NCI-H2171 treated with DMSO at 0.1 percent for 48 hours (cell line): ENCODE data around the gene ELFN2.
A peak's percentile ranks its signal among the peaks of the same experiment; 100 is the strongest.
"Not testable (repeated sequence)": the region's sequence is repeated elsewhere in the genome, so short reads cannot be mapped to it uniquely, and the experiment has no call there.

Experiments used
- DNase-seq: peaks from one replicate; lab custom pipeline; 2025; lab: John Stamatoyannopoulos, UW

The ELFN2 gene

DNA sequence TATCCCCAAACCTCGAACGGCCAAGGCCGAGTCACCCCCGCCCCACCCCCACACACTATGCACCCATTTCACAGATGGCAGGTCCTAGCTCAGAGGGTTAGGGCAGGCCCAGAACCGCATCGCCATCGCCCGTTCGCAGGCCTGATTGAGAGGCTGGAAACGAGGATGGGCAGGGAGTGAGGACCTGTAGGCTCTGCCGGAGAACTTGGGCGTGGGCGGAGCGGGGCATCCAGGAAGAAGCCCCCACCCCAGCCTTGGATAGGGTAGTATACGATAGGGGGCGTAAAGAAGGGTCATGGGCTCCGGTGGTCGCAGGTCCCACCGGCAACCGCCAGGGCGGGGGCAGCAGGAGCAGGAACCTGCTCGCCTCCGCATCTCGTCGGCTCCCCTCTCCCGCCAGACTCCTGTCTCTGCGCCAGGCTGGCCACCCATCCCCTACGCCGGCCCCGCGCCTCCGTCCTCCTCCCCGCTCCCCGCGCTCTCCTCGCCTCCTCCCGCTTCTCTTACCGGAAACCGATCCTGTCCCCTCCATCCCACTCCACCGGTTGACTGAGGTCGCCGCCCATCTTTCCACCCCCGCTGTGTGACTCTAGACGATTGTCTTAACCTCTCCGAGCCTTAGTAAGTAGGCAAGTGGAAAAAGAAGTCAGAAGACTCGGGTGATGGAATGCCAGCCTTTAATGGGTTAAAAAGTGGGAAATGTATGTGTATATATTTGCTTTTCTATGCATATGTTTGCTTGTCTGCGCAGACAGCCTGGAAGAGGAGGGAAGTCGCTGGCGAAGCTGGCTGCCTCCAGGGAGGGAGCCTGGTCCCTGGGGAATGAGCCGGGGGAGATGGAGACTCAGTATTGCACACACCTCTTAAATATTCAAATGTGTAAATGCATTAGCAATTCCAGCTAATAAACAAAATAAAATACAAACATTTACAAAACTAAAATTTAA, 92.1 kb downstream of the ELFN2 start:
- DNase-seq, result peak; percentile 92

DNA sequence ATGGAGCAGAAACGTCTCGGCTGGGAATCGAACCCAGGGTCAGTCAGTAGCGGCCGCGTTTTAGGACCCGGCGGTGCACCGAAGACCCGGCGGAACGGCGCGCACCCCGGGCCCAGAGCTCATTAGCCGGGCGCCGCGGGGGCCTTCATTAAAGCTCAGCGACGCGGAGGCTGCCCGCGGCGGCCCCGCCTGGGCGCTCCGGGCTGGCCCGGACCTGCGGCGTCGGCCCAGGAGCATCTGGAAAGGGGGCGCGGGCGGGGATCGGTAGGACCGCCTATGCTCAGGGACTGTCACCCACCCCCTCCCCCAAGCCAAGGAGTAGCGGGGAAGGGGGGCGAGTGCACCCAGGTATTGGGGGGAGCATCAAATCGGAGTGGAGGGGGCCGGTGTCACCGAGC, 92.8 kb downstream of the ELFN2 start:
- peak; percentile 75 for DNase-seq

DNA sequence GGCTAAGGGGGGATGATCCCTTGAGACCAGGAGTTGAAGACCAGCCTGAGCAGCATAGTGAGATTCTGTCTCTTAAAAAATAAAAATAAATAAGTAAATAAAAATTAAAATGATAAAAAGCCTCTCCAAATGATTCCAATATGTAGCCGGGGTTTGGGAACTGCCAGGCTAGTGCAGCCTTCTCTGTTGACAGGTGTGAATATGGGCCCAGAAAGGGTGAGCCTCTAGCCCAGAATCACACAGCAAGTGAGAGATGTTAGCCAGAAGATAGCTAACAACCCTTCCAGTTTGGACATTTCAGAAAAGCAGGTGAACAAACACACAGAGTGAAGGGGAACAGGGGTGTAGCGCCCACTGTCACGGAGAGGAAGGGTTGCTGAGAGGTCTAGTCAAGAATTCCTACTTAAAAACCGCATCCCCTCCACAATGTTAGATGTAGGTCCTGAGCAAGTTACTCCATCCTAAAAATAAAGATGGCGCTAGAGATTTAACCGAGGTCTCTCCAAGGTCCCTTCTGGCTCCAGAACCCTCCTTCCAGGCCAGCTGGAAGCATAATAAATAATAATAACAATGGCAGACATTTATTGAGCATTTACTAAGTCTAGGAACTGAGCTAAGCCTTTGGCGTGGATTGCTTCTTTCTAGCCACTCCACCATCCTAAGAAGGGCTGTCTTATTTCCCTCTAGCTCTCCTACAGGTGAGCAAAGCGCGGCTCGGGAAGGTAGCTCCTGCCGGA, 93.4 kb downstream of the ELFN2 start:
- DNase-seq, result peak; percentile 57

DNA sequence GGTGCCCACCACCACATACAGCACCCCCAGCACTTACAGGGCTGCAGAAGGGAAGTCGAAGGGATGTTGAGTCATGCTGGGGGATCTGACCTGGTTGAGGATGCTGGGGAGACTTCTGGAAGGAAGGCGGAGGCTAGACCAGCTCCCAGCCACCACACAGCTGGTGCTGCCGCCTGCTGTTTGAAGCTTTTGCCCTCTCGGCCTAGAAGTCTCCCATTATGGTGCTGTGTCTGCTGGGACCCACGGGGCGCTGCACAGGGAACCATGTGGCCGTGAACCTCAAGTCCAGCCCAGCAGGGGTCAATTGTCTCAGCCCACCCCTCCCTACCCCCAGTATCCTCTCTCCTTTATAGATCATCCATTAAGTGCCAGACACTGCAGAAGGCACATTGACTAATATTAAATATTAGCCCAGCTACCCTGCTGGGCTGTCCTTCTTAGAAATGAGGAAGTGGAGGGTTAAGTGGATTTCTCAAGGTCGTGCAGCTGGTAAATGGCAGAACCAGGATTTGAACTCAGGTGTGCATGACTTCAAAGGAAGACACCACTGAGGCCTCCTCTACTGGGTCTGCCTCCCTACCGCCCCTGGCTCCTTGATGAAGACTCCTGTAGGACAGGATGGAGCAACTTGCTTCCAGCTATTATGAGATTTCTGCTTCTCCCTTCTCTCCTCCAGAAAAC, 95.3 kb downstream of the ELFN2 start:
- DNase-seq, result no peak

DNA sequence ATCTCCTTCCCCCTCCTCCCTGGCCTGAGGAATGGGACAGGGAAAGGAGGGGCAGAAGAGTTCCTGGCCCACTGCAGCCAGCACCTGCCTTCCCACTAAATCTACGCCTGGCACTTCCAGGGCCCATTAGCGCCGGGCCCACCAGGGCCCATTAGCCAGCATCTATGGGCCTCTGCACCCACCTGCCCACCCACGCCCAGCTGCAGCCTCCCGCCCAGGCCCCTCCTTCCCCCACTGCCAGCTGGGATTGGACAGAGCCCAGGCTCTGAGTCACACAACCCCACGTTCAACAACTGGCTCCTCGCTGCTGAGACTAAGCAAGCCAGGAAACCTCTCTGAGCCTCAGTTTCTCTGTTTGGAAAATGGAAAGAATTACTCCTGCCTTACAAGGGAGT, 96.2 kb downstream of the ELFN2 start:
- peak; percentile 64 for DNase-seq

DNA sequence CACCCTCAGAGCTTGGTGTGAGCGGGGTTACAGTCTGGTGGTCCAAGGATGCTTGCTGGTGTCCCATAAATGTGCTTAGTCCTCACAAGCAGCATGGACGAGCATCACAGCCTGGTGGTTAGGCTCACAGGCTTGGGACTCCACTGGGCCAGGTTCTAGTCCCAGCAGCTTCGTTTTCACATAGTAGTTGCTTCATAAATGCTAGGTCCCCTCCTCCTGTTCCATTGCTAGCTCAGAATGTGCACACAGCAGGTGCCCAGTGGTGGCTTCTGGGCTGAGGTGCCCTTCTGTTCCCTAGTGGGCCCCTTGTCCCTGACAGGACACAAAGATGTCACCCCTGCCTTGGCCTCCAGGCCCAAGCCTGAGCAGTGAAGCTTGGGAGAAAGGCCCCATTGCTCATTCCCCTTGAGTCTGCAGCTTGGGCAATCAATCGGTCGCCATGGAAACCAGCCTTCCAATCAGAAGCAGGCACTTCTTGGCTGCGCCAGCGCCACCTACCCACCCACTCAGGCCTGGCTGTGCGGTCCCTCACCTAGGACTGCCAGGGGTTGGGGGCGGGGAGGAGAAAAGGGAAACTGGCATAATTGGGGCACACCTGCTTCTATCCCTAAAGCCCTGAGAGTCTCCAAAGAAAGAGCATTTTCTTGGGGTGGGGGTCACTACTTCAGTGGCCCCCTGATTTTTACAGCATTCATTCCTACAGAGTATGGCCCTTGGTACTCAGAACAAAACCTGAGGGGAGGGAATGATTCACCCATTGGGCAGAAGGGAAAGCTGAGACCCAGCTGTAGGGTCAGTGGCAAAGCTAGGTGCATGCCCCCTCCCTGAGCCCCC, 96.9 kb downstream of the ELFN2 start:
- peak; percentile 65 for DNase-seq

DNA sequence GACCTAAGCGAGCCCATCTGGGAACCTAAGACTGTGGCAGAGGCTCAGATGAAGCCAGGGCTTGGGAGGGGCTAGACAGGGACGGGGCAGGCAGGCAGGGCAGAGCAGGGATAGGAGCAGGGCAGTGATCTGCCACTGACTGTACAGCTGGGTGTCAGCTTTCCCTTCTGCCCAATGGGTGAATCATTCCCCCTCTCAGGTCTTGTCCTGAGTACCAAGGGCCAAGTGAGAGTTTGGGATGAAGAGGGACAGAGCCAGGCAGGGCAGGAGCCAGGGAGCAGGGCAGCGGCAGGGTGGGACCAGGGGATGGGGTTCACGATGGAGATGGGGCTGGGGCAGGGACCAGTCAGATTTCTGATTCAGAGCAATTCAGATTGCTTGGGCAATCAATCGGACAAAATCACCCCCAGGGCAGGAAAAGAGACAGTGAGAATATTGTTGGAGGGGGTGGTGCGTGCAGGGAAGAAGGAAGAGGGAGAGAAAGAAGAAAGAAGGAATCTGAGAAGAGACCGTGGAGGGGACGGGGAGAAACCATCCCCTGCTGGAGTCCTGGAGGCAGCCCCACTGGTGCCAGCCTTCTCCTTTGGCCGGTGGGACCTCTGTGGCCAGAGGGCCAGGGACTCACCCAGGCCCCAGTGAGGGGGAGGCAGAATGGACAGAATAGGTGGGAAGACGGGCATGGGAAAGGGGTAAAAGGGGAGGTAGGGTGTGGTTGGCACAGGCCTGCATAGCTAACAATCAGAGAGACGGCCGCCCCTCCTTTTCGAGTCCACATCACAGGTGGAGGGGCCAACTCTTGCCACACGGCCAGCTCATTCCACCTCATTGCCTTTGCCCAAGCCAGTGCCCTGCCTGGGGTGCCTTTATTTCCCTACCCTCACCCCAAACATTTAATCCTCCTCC, 97.8 kb downstream of the ELFN2 start:
- peak; percentile 25 for DNase-seq

DNA sequence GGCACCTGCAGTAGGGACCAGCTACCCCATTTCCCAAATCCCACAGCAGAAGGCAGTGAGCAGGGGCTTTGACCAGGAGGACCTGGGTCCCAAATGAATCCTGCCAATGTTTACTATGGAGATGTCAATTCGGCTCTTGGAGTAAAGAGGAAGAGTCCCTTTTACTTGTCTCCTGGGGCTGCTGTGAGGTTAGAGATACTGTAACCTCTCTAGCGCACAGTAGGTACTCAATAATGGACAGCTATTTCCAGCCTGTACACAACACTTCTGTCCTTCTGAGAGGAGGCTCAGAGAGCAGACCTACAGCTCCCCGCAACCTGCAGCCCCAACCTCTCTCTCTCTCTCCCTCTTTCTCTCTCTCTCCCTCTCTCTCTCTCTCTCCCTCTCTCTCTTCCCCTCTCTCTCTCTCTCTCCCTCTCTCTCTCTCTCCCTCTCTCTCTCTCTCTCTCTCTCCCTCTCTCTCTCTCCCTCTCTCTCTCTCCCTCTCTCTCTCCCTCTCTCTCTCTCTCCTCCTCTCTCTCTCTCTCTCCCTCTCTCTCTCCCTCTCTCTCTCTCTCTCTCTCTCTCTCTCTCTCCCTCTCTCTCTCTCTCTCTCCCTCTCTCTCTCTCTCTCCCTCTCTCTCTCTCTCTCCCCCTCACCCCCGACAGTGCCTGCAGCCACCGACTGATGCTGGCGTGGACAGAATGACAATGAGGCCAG, 98.6 kb downstream of the ELFN2 start:
- not testable (repeated sequence) for DNase-seq

DNA sequence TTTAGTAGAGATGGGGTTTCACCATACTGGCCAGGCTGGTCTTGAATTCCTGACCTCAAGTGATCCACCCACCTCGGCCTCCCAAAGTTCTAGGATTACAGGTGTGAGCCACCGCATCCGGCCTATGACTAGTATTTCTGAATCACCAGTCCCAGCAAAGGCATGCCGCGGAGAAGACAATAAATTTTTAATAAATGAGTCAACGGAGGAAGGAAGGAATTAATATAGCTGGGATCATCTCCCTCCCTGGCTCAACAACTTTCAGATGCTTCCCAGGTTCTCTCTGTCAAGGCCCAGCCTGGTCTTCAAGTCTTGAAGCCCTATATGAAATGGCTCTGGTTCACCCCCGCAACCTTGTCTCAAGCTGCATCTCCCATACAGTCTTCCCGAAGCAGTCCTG, 99.3 kb downstream of the ELFN2 start:
- no peak for DNase-seq

DNA sequence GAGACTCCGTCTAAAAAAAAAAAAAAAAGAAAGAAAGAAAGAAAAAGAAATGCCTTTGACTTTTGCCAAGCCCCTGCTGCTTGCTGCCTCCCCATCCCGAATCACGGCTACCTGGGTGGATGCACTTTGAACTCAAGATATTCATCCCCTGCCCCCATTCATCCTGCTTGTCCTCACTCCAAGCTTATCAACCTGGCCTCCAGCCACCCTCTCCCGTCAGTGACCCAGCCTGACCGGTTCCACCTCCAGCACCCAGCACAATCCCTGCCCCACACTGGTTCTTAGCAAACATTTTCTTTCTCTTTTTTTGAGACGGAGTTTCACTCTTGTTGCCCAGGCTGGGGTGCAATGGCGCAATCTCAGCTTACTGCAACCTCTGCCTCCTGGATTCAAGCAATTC, 100.6 kb downstream of the ELFN2 start:
- DNase-seq, result no peak

DNA sequence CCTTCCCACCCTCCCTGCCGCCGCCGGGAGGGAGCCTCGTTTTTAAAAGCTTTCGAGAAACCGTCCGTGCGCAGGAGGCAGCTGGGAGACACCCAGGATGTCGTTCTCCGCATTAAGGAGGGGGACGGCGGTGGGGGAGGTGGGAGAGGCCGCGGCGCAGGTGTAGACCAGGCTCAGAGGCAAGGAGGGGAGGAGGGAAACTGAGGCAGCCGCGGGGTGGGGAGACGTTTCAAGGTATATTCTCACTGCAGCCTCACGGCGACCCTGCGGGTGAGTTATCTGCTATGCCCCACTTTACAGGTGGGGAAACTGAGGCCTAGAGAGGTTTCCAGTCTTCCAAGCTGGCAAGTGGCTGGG, 102.3 kb downstream of the ELFN2 start:
- DNase-seq, result no peak

DNA sequence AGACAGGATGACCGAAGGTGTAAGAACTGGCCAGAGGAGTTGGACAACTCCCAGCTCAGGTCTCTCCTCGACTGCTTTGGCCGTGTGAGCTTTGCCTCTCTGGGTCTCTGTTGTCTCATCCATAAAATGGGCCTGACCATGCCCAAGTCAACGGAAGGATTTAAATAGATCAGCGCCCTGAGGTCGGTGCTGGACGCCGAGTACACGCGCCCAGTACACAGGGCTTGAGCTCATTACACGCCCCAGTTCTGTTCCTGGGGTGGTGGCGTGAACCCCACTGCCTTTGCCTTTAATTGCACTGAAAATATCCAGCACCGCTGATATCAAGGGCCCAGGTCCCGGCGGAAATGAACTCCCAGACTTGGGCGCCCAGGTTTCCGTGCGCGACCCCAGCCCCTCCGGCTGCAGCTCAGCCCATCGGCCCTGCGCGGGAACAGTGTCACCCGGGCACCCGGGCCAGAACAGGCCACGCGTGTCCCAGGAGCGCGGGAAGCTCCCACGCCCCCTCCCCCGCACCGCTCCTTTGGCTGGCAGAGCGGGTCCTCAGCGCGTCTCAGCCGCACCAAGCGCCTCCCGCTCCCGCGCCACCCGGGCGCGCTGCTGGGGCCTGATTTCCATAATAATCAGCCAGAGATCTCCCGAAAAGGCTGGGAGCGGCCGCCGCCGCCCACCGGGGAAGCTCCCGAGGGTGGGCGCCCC, 102.8 kb downstream of the ELFN2 start:
- DNase-seq, result no peak

DNA sequence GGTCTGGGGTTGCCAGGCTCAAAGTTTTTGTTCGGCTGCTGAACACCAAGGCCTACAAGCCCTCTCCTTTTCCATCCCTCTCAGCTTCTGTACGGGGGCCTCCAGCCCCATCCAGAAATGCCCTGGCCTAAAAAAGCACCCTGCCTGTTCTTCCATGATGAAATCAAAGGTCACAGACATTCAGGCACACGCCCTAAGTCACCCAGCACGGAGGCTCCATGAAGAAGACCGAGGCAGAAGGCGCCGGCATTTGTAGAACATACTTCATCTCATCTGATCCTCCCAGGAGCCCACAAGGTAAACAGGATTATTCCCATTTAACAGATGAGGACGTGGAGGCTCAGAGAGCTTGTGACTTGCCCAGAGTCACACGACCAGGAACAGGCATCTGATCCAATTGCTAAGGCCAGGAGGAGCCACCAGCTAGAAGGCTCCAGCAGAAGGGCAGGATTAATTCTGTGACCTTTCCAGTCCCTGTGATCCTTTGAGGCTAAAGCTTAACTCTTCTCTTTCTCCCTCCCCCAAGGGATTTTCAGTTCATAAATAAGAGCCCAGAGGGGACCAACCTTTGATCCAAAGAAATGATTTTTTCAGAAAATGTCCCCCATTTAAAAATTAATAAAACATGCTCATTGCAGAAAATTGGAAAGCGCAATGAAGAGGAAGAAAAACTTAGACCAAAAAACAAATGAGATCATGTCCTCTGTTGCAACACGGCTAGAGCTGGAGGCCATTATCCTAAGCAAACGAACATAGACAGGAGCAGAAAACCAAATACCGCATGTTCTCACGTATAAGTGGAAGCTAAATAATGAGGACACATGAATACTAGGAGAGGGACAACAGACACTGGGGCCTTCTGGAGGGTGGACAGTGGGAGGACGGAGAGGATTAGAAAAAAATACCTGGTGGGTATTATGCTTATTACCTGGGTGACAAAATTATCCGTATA, 106.3 kb downstream of the ELFN2 start:
- no peak for DNase-seq

DNA sequence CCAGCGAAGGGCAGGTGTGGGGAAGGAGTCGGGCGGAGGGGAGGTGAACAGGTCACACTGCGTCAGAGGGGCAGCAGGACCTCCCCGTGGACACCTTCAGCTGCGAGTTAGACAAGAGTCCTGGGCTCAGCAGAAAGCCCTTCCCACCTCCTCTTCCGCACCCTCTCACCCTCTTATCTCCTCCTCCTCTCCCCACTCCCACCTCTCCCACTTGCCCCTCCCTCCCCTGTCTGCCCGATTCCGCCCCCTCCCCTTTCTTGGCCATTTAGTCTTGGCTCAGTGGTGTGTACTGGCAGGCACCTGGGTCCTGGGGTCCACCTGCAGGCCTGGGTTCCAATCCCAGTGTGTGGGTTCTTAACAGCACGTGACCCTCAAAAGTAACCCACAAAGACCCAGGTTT, 107.8 kb downstream of the ELFN2 start:
- no peak for DNase-seq

DNA sequence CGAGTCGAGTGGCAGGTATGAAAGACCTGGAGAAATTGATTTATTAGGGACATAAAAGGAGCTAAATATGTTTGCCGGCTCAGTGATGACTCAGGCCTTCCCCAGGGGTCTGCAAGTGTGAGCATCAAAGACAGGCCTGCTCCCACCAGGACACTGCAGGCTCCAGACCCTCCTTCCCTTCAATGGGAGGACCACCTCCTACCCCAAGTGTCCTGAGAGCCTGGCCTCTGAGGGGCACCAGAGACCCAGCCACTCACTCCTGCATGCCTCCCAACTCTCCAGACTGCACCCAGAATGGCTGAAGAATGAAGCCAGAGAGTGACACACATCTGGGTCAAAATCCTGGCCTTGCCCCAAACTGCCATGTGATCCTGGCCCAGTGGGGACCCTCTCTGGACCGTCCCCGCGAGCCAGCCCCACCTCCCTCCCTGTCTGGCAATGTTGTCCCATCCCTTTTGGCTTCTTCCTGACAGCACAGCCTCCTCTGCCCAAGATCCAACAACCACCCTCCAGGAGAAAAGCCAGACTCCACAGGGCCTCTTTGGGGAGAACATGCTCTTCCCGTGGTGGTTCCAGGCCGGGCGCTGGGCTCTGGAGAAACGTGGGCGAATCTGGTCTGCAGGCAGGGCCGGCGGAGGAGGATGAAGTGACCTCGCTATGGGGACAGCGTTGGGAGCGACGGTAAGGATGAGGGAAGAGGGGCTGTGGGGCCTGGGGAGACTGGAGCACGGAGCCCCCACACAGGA, 108.7 kb downstream of the ELFN2 start:
- no peak for DNase-seq
